Peyer's patch (tissue), 4 donors: ENCODE measurements around the gene DCLK2. TPM values are rescaled to one million over a fixed set of nuclear protein-coding genes. Genes with fewer than 3 reads are reported as not detected.

ENCODE experiments used
- DNase-seq, 3 donors: peaks; one replicate each; pipeline ENCODE4 v3.0.0-alpha.2; 2017 to 2019
- H3K27ac ChIP-seq, 4 donors: fragments of 200-600 bp; sonication (generic); one replicate each; pipeline ENCODE4 v1.5.1; 2016 to 2019
- H3K27me3 ChIP-seq, 2 donors: fragments of 200-600 bp; sonication (generic); one replicate each; pipeline ENCODE4 v1.5.1; 2019
- H3K36me3 ChIP-seq, 3 donors: fragments of 200-600 bp; sonication (generic); one replicate each; pipeline ENCODE4 v1.5.1; 2016 to 2019
- H3K4me1 ChIP-seq, 4 donors: fragments of 200-600 bp; sonication (generic); one replicate each; pipeline ENCODE4 v1.5.1; 2016 to 2019
- H3K4me3 ChIP-seq, 4 donors: fragments of 200-600 bp; sonication (generic); 1 replicate in 3 of 4; 2 replicates in 1 of 4; pipeline ENCODE4 v1.5.1; 2016 to 2019; ENCODE audit warnings: mild to moderate bottlenecking in 1 of 4
- H3K9me3 ChIP-seq, 4 donors: fragments of 200-600 bp; sonication (generic); one replicate each; pipeline ENCODE4 v1.5.1; 2016 to 2019; ENCODE audit warnings: mild to moderate bottlenecking in 1 of 4
- POLR2A ChIP-seq, 2 donors: fragments of 450-650 bp; IDR thresholded peaks; one replicate each; pipeline ENCODE4 v1.5.1; 2017; ENCODE audit warnings: antibody characterized with exemption in 2 of 2, mild to moderate bottlenecking in 2 of 2, moderate library complexity in 2 of 2
- total RNA-seq, 4 donors: library from RNA; depleted of rRNA; stranded (reverse); fragments of >200 nt; gene quantifications; one replicate each; pipeline ENCODE4 v1.1.0, GENCODE V29; 2016
- TF ChIP-seq, protein P1 (sequence below), 6 experiments: fragments of 450-650 bp in 4 of 6; fragments of 200-600 bp in 2 of 6; sonication (generic) in 1 of 6; IDR thresholded peaks; one replicate each; pipeline ENCODE4 v1.5.1; 2017 to 2019; ENCODE audit warnings: antibody characterized with exemption in 6 of 6, mild to moderate bottlenecking in 3 of 6, moderate library complexity in 1 of 6

DCLK2 gene
- total RNA-seq, 4 donors from 2014 or later = 2.1 to 12.4 (median 3.1) TPM

DNA sequence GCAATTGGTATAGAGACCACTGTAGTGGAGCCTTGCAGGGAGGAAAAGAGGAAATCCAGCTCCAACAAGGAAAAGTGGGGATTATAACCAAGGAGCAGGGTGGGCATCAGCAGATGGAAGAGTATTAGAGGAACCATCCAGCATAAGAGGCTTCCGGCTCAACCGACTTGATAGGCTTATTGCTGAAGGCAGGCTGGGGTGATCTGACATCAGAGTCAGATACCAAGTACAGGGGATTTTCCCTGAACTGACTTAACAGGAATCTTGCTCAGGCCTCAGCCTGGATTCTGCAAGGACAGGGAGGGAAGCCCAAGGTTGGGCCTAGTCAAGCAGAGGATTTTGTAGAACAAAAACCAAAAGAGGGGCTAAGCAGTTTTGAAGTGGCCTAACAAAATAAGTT is 129.6 kb downstream of the DCLK2 start:
- DNase-seq = no peak
- Histone ChIP-seq H3K27ac (no peak overlapping the region), H3K4me3 (no peak overlapping the region), H3K27me3 (no peaks in the 10 kb centered on the region), H3K4me1 (no peaks in the 10 kb centered on the region), H3K36me3 (no peaks in the 10 kb centered on the region), H3K9me3 (no peaks in the 10 kb centered on the region)
- TF ChIP-seq, protein P1, sequence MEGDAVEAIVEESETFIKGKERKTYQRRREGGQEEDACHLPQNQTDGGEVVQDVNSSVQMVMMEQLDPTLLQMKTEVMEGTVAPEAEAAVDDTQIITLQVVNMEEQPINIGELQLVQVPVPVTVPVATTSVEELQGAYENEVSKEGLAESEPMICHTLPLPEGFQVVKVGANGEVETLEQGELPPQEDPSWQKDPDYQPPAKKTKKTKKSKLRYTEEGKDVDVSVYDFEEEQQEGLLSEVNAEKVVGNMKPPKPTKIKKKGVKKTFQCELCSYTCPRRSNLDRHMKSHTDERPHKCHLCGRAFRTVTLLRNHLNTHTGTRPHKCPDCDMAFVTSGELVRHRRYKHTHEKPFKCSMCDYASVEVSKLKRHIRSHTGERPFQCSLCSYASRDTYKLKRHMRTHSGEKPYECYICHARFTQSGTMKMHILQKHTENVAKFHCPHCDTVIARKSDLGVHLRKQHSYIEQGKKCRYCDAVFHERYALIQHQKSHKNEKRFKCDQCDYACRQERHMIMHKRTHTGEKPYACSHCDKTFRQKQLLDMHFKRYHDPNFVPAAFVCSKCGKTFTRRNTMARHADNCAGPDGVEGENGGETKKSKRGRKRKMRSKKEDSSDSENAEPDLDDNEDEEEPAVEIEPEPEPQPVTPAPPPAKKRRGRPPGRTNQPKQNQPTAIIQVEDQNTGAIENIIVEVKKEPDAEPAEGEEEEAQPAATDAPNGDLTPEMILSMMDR (IDR thresholded peaks at IDR 0.05) = no peak
- no peak for TF ChIP-seq POLR2A (IDR thresholded peaks at IDR 0.05)

- TF ChIP-seq, protein P1 (IDR thresholded peaks at IDR 0.05) = peak in 4 of 6 experiments; percentile 11 to 35 (median 24)
- no peak for TF ChIP-seq POLR2A (IDR thresholded peaks at IDR 0.05)
- Histone ChIP-seq H3K27ac (no peak overlapping the region), H3K27me3 (no peaks in the 10 kb centered on the region), H3K36me3 (no peaks in the 10 kb centered on the region), H3K9me3 (no peaks in the 10 kb centered on the region), H3K4me3 (no peak overlapping the region), H3K4me1 (no peaks in the 10 kb centered on the region)
- peak in 2 of 3 donors; percentile 56 to 65 for DNase-seq
These were observed 131.0 kb downstream of the DCLK2 start for GRCh38 chr4:150209140-150209829.

- no peak for DNase-seq
- H3K9me3 ChIP-seq = no peaks in the 10 kb centered on the region
These were observed 132.8 kb downstream of the DCLK2 start for GRCh38 chr4:150211016-150211415.

GRCh38 chr4:150211799-150212445 is 133.7 kb downstream of the DCLK2 start:
- no peaks in the 10 kb centered on the region for H3K27me3 ChIP-seq
- H3K4me3 ChIP-seq = no peak overlapping the region
- TF ChIP-seq, protein P1 (IDR thresholded peaks at IDR 0.05) = no peak
- no peak for TF ChIP-seq POLR2A (IDR thresholded peaks at IDR 0.05)
- H3K9me3 ChIP-seq = no peaks in the 10 kb centered on the region
- H3K36me3 ChIP-seq = no peaks in the 10 kb centered on the region
- no peaks in the 10 kb centered on the region for H3K4me1 ChIP-seq
- no peak for DNase-seq
- H3K27ac ChIP-seq = no peak overlapping the region

More at GRCh38 chr4:150211016-150211415, 132.8 kb downstream of the DCLK2 start:
- no peaks in the 10 kb centered on the region for H3K4me1 ChIP-seq
- TF ChIP-seq POLR2A (IDR thresholded peaks at IDR 0.05) = no peak
- TF ChIP-seq, protein P1 (IDR thresholded peaks at IDR 0.05) = no peak
- H3K4me3 ChIP-seq = no peak overlapping the region
- no peaks in the 10 kb centered on the region for H3K36me3 ChIP-seq
- no peaks in the 10 kb centered on the region for H3K27me3 ChIP-seq
- H3K27ac ChIP-seq = no peak overlapping the region

DNA sequence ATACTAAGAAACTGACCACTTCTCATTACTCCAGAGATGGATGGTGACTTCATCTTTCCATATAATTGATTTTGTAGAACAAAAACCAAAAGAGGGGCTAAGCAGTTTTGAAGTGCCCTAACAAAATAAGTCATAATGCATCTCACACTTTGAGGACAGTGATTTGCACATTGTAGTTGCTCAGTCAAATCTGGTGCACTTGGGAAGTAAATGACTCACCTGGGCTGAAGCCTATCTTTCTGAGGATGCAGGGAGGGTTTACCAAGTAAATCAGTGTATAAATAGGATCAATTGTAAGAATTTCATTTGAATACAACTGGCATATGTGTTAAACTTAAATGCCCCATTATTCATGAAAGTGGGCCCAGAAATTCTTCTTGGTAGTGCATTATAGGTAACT is 134.2 kb downstream of the DCLK2 start:
- Histone ChIP-seq H3K4me1 (no peaks in the 10 kb centered on the region), H3K27ac (no peak overlapping the region), H3K27me3 (no peaks in the 10 kb centered on the region), H3K9me3 (no peaks in the 10 kb centered on the region), H3K4me3 (no peak overlapping the region), H3K36me3 (no peaks in the 10 kb centered on the region)
- no peak for DNase-seq
- TF ChIP-seq, protein P1 (IDR thresholded peaks at IDR 0.05) = no peak
- no peak for TF ChIP-seq POLR2A (IDR thresholded peaks at IDR 0.05)
